HepG2 (cell line): ENCODE results near the gene FOCAD. TPM values are rescaled to one million over a fixed set of nuclear protein-coding genes. Genes with fewer than 3 reads are reported as not detected.
"Not testable (repeated sequence)": the region's sequence is repeated elsewhere in the genome, so short reads cannot be mapped to it uniquely, and the experiment has no call there.

Experiments
- ATAC-seq: fragments of 200-7000 bp; cut with Tn5 transposase; 3 replicates; pipeline ENCODE4 v1.9.1; 2020; ENCODE audit warnings: mild to moderate bottlenecking, moderate library complexity
- BruUV-seq: library from RNA; stranded (reverse); fragments of 400-500 nt; replicated peaks from 2 replicates; lab custom pipeline; 2021; lab: Mats Ljungman, UMichigan
- CTCF ChIA-PET: fragments of 300-600 bp; formaldehyde crosslinking; extraction: SDS; loops from one replicate; lab custom pipeline; 2021; ENCODE audit warnings: low total read pairs, inconsistent platforms, low intra/inter-chr PET ratio; lab: Yijun Ruan, JAX
- POLR2A ChIA-PET: fragments of 350-600 bp; sonication (Branson Sonifier 250); formaldehyde crosslinking; loops from one replicate; lab custom pipeline; 2020; ENCODE audit warnings: antibody characterized with exemption, inconsistent platforms; lab: Yijun Ruan, JAX
- DNase-seq: peaks from one replicate; pipeline ENCODE4 v3.0.0-alpha.2; 2015; ENCODE audit warnings: low spot score
- FAIRE-seq: peaks from 3 replicates; lab custom pipeline; 2011; peaks lifted over from hg19 to GRCh38; lab: Jason Lieb, UNC
- H2AFZ ChIP-seq: one replicate; pipeline ENCODE4 v1.6.1; 2011; ENCODE audit warnings: low read length, inconsistent platforms
- H3K27ac ChIP-seq: fragments of 300-600 bp; 3 replicates; pipeline ENCODE4 v1.8.0; 2011; ENCODE audit warnings: mixed run types, mild to moderate bottlenecking, mixed read lengths, low read length, inconsistent platforms; ENCODE audit not compliant: insufficient read depth; ENCODE audit errors: extremely low read length
- H3K27me3 ChIP-seq, 2 experiments: fragments of 200-600 bp in 1 of 2; 2 replicates in 1 of 2; 3 replicates in 1 of 2; pipeline versions ENCODE4 v1.6.0 to v1.8.0; 2011; ENCODE audit warnings: low read length in 2 of 2, mild to moderate bottlenecking in 2 of 2, moderate library complexity in 2 of 2, inconsistent platforms in 1 of 2; ENCODE audit not compliant: insufficient read depth in 2 of 2, control insufficient read depth in 1 of 2
- H3K36me3 ChIP-seq, 2 experiments: fragments of 200-600 bp in 1 of 2; replicated peaks in 1 of 2; 2 replicates in 1 of 2; 3 replicates in 1 of 2; pipeline versions ENCODE4 v1.5.1 to v1.8.0; 2011; ENCODE audit warnings: low read length in 2 of 2, inconsistent platforms in 1 of 2; ENCODE audit not compliant: insufficient read depth in 2 of 2, control insufficient read depth in 1 of 2
- H3K4me1 ChIP-seq: 2 replicates; pipeline ENCODE4 v1.5.1; 2012; ENCODE audit warnings: low read length, inconsistent platforms; ENCODE audit not compliant: insufficient read depth
- H3K4me2 ChIP-seq: 2 replicates; pipeline ENCODE4 v1.6.0; 2011; ENCODE audit warnings: low read depth, low read length, inconsistent platforms
- H3K4me3 ChIP-seq, 3 experiments: fragments of 200-600 bp in 1 of 3; sonication (generic), shearing (Covaris generic) in 1 of 3; replicated peaks in 1 of 3; 2 replicates each; pipeline ENCODE4 v1.5.1; 2011 to 2016; ENCODE audit warnings: low read length in 3 of 3, inconsistent platforms in 2 of 3, low read depth in 2 of 3, mild to moderate bottlenecking in 2 of 3, control low read depth in 1 of 3, mixed read lengths in 1 of 3; ENCODE audit not compliant: insufficient read depth in 1 of 3
- H3K79me2 ChIP-seq: one replicate; pipeline ENCODE4 v1.6.1; 2011; ENCODE audit warnings: low read length, inconsistent platforms; ENCODE audit not compliant: insufficient read depth
- H3K9ac ChIP-seq: 2 replicates; pipeline ENCODE4 v1.6.0; 2011; ENCODE audit warnings: mild to moderate bottlenecking, low read depth, low read length, inconsistent platforms; ENCODE audit not compliant: insufficient read depth
- H3K9me3 ChIP-seq: 2 replicates; pipeline ENCODE4 v1.5.1; 2012; ENCODE audit warnings: mild to moderate bottlenecking, low read length
- H4K20me1 ChIP-seq: 2 replicates; pipeline ENCODE4 v1.6.0; 2011; ENCODE audit warnings: inconsistent platforms, mild to moderate bottlenecking, low read length, moderate library complexity; ENCODE audit not compliant: insufficient read depth
- ADNP ChIP-seq: sonication (generic); formaldehyde crosslinking; IDR thresholded peaks from 2 replicates; pipeline ENCODE4 v1.4.0; 2020; ENCODE audit warnings: missing genetic modification reagents
- HHEX ChIP-seq: IDR thresholded peaks from 2 replicates; pipeline ENCODE4 v1.6.1; 2016; ENCODE audit warnings: control low read depth
- RXRB ChIP-seq: IDR thresholded peaks from 2 replicates; pipeline ENCODE4 v1.6.1; 2016; ENCODE audit warnings: borderline replicate concordance, missing genetic modification reagents, missing compliant biosample characterization
- WGBS: methylation state at CpG from one replicate; pipeline ENCODE4 v1.1.6; 2017; ENCODE audit warnings: low lambda C conversion rate; 5-methylcytosine and 5-hydroxymethylcytosine counted together
- in situ Hi-C: cut with HindIII; loops from 2 replicates; pipeline ENCODE4 v1.10.0; 2017; ENCODE audit warnings: low pct_unique_long_range_greater_than_20kb; ENCODE audit not compliant: extremely low pct_ligation_motif_present
- intact Hi-C: fragments of 100-400 bp; cut with micrococcal nuclease; formaldehyde crosslinking; loops from one replicate; pipeline ENCODE4 v1.10.0; 2022; ENCODE audit not compliant: unreplicated experiment
- polyA plus RNA-seq, 8 experiments: library from polyadenylated mRNA; depleted of rRNA in 3 of 8; stranded (reverse) in 7 of 8; unstranded in 1 of 8; fragments of >200 nt; fragmentation: Illumina TruSeq in 4 of 8; extraction: Trizol in 4 of 8; gene quantifications; 2 replicates each; pipeline versions ENCODE4 v1.2.1 to v1.2.3, GENCODE V29; 2011 to 2016; ENCODE audit warnings: low read depth in 4 of 8, missing spikeins in 1 of 8, mixed read lengths in 1 of 8; ENCODE audit not compliant: insufficient read depth in 1 of 8
- total RNA-seq, 5 experiments: library from RNA; depleted of rRNA; stranded (reverse); fragments of >200 nt; fragmentation: Illumina TruSeq; extraction: Trizol; gene quantifications; 2 replicates each; pipeline ENCODE4 v1.2.3, GENCODE V29; 2016; ENCODE audit warnings: low read depth in 1 of 5

FOCAD gene
- total and polyA plus RNA-seq, 2 of the 13 experiments (the other 11 are each of a cell fraction or from before 2014, with no cell fraction given): 18.0 to 31.1 TPM

GRCh38 chr9:20974191-20974938 is 290.3 kb downstream of the FOCAD start:
- H3K4me1 ChIP-seq, H3K9me3 ChIP-seq, DNase-seq, H3K4me2 ChIP-seq, CTCF ChIA-PET, H3K79me2 ChIP-seq, H3K27ac ChIP-seq, H2AFZ ChIP-seq, H3K9ac ChIP-seq, H4K20me1 ChIP-seq, ATAC-seq, H3K4me3 ChIP-seq, intact Hi-C loops, FAIRE-seq, in situ Hi-C loops, H3K27me3 ChIP-seq, H3K36me3 ChIP-seq, BruUV-seq, POLR2A ChIA-PET: not testable (repeated sequence)
- WGBS: 47% methylated on average over 2 of the region's 2 CpGs

- H2AFZ ChIP-seq: no peak overlapping the region
Measured at GRCh38 chr9:20978249-20978648, 294.2 kb downstream of the FOCAD start.

More at GRCh38 chr9:20978249-20978648, 294.2 kb downstream of the FOCAD start:
- Histone ChIP-seq H3K9ac (no peak overlapping the region), H3K9me3 (no peaks in the 10 kb centered on the region), H3K4me3 (no peak overlapping the region), H3K79me2 (no peaks in the 10 kb centered on the region), H4K20me1 (no peaks in the 10 kb centered on the region), H3K27ac (no peak overlapping the region), H3K27me3 (no peaks in the 10 kb centered on the region), H3K4me2 (no peak overlapping the region), H3K4me1 (no peaks in the 10 kb centered on the region), H3K36me3 (no peaks in the 10 kb centered on the region; a peak in 1 of 5 replicates)
- intact Hi-C loops (no loop called here), in situ Hi-C loops (no loop called here)
- ATAC-seq: no peak
- TF ChIP-seq RXRB (CRISPR knock-in tag) (no peak), ADNP (no peak), HHEX (no peak)
- FAIRE-seq: no peak
- DNase-seq: no peak
- POLR2A ChIA-PET: no interaction called here
- CTCF ChIA-PET: no interaction called here
- no TSS peak for BruUV-seq
- 74% methylated on average over 2 of the region's 2 CpGs for WGBS
